Omental fat pad (tissue), 4 donors: ENCODE results near the gene P2RX6. TPM values are rescaled to one million over a fixed set of nuclear protein-coding genes. Genes with fewer than 3 reads are reported as not detected.
A peak's percentile ranks its signal among the peaks of the same experiment; 100 is the strongest.
"Not testable (repeated sequence)": the region's sequence is repeated elsewhere in the genome, so short reads cannot be mapped to it uniquely, and the experiment has no call there.

Experiments used
- ATAC-seq: fragments of 150-250 bp; one replicate; pipeline ENCODE4 v1.9.1; 2016; ENCODE audit warnings: mild to moderate bottlenecking, moderate library complexity; ENCODE audit not compliant: low FRiP score
- DNase-seq: peaks from one replicate; pipeline ENCODE4 v3.0.0-alpha.2; 2019; ENCODE audit warnings: low spot score
- CTCF ChIP-seq, 3 donors: fragments of 450-650 bp; IDR thresholded peaks; one replicate each; pipeline ENCODE4 v1.5.1; 2016 to 2017; ENCODE audit warnings: antibody characterized with exemption in 3 of 3, mild to moderate bottlenecking in 3 of 3, moderate library complexity in 2 of 3
- total RNA-seq, 4 donors: library from RNA; depleted of rRNA; stranded (reverse); fragments of >200 nt; gene quantifications; one replicate each; pipeline ENCODE4 v1.1.0, GENCODE V29; 2016

Gene P2RX6
- total RNA-seq, 4 donors from 2014 or later, result 1.0 to 1.9 TPM; not detected in 2

GRCh38 chr22:21067075-21067900, 52.3 kb downstream of the P2RX6 start:
- peak; percentile 12 for DNase-seq
- no peak for TF ChIP-seq CTCF (IDR thresholded peaks at IDR 0.05)
- ATAC-seq, result no peak

GRCh38 chr22:21067901-21068680, 53.1 kb downstream of the P2RX6 start:
- DNase-seq, result no peak
- ATAC-seq, result no peak
- no peak for TF ChIP-seq CTCF (IDR thresholded peaks at IDR 0.05)

- ATAC-seq (no peak), DNase-seq (no peak)
- no peak for TF ChIP-seq CTCF (IDR thresholded peaks at IDR 0.05)
These were observed 53.8 kb downstream of the P2RX6 start for GRCh38 chr22:21068681-21069276.

- no peak for TF ChIP-seq CTCF (IDR thresholded peaks at IDR 0.05)
- no peak for DNase-seq
- no peak for ATAC-seq
These were observed 54.4 kb downstream of the P2RX6 start for GRCh38 chr22:21069375-21069774.

- ATAC-seq (no peak), DNase-seq (no peak)
- TF ChIP-seq CTCF (IDR thresholded peaks at IDR 0.05), result no peak
These were observed 56.0 kb downstream of the P2RX6 start for GRCh38 chr22:21070690-21071615.

GRCh38 chr22:21071796-21072195, 56.8 kb downstream of the P2RX6 start:
- DNase-seq, ATAC-seq: not testable (repeated sequence)
